ENCODE measurements around the gene POU2F1. TPM values are rescaled to one million over a fixed set of nuclear protein-coding genes. Genes with fewer than 3 reads are reported as not detected.

POU2F1 gene
- total and polyA plus RNA-seq, 2 donors (not counting 3 experiments of a cell fraction or from before 2014, with no cell fraction given) = 6.0 to 12.9 TPM

DNA sequence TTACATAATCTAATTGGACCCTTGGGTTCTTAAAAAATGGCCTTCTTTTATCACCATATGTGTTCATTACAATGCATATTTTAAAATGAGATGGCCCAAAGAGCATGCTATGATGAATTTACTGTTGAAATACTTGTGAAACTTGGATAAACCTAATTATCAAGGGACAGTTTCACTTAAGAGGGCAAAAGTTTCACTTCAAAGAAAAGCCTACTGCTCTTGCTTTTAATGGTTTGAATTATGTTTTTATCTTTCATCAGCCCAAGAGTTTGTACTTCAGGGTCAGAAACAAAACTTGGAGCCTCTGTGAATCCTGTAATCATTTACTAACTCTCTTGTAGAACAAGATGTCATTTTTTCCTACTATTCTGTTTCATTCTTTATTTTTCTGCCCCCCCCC is 32.3 kb downstream of the POU2F1 start:
- intact Hi-C loops (cut with micrococcal nuclease) (no loop called here), dilution Hi-C loops (cut with MboI; ENCODE audit: extremely low pct_ligation_motif_present, low sequenced_read_pairs) (no loop called here)
- H3K27ac ChIP-seq (ENCODE audit: insufficient read depth, low read depth, low read length) = no peak overlapping the region
- no peaks in the 10 kb centered on the region for H3K36me3 ChIP-seq (ENCODE audit: control insufficient read depth in 2 of 2, extremely low read depth in 1 of 2, insufficient read depth in 2 of 2, low read length in 2 of 2)
- FAIRE-seq = no peak
- H3K9ac ChIP-seq (replicated peaks; ENCODE audit: extremely low read depth, insufficient read depth, low read length) = no peak overlapping the region
- no peak overlapping the region for H3K4me2 ChIP-seq (ENCODE audit: insufficient read depth, low read length)
- H3K9me3 ChIP-seq (replicated peaks; ENCODE audit: control insufficient read depth, insufficient read depth, low read length) = no peaks in the 10 kb centered on the region
- H3K79me2 ChIP-seq (ENCODE audit: control insufficient read depth, insufficient read depth, low read length) = peaks cover 27% of the 10 kb centered on the region
- POLR2A ChIA-PET = no interaction called here
- TF ChIP-seq POLR2A (IDR thresholded peaks at IDR 0.05; ENCODE audit: low read depth, low read length) = no peak
- TF ChIP-seq EZH2 (IDR thresholded peaks at IDR 0.05; ENCODE audit: borderline replicate concordance, low read depth, low read length, severe bottlenecking) = no peak
- TF ChIP-seq FOS (IDR thresholded peaks at IDR 0.05; ENCODE audit: borderline replicate concordance, insufficient read depth, low read length) = no peak
- no peak for TF ChIP-seq GATA2 (IDR thresholded peaks at IDR 0.05; ENCODE audit: insufficient read depth, insufficient read length, low read depth, low read length)
- TF ChIP-seq MYC (IDR thresholded peaks at IDR 0.05; ENCODE audit: low read depth, low read length) = no peak
- no peak for TF ChIP-seq JUN (IDR thresholded peaks at IDR 0.05; ENCODE audit: borderline replicate concordance, insufficient read depth, insufficient read length, low read depth)
- TF ChIP-seq, protein P1, sequence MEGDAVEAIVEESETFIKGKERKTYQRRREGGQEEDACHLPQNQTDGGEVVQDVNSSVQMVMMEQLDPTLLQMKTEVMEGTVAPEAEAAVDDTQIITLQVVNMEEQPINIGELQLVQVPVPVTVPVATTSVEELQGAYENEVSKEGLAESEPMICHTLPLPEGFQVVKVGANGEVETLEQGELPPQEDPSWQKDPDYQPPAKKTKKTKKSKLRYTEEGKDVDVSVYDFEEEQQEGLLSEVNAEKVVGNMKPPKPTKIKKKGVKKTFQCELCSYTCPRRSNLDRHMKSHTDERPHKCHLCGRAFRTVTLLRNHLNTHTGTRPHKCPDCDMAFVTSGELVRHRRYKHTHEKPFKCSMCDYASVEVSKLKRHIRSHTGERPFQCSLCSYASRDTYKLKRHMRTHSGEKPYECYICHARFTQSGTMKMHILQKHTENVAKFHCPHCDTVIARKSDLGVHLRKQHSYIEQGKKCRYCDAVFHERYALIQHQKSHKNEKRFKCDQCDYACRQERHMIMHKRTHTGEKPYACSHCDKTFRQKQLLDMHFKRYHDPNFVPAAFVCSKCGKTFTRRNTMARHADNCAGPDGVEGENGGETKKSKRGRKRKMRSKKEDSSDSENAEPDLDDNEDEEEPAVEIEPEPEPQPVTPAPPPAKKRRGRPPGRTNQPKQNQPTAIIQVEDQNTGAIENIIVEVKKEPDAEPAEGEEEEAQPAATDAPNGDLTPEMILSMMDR (IDR thresholded peaks at IDR 0.05; ENCODE audit: extremely low read depth in 1 of 2, insufficient read depth in 1 of 2, low read depth in 1 of 2, low read length in 2 of 2) = no peak
- TF ChIP-seq MAX (IDR thresholded peaks at IDR 0.05; ENCODE audit: insufficient read depth, insufficient read length) = no peak
- TF ChIP-seq POLR2AphosphoS5 (IDR thresholded peaks at IDR 0.05; ENCODE audit: insufficient read depth, low read depth, low read length) = no peak
- CTCF ChIA-PET = no interaction called here
- no peak overlapping the region for H2AFZ ChIP-seq (ENCODE audit: low read depth, low read length)
- peaks cover 4% of the 10 kb centered on the region for H4K20me1 ChIP-seq (replicated peaks; ENCODE audit: control insufficient read depth, extremely low read depth, insufficient read depth, low read length)
- H3K27me3 ChIP-seq (ENCODE audit: control insufficient read depth in 2 of 2, insufficient read depth in 2 of 2, low read length in 2 of 2) = no peaks in the 10 kb centered on the region
- no peak for DNase-seq (ENCODE audit: low read depth, low spot score)
- H3K9me1 ChIP-seq (replicated peaks; ENCODE audit: control insufficient read depth, extremely low read depth, insufficient read depth, low read length) = no peaks in the 10 kb centered on the region
- H3K4me1 ChIP-seq (ENCODE audit: control insufficient read depth, extremely low read depth, insufficient read depth, low read length) = no peaks in the 10 kb centered on the region
- no TSS peak for BruUV-seq (replicated peaks)
- no peak overlapping the region for H3K4me3 ChIP-seq (replicated peaks in 1 of 3; ENCODE audit: insufficient read depth in 1 of 3, low read depth in 1 of 3, low read length in 3 of 3)
